COLO829 (cell line): ENCODE results near the gene ATP2A3.

Experiments
- DNase-seq: peaks from one replicate; pipeline ENCODE4 v3.0.0; 2012; ENCODE audit warnings: low spot score

Gene ATP2A3

DNA sequence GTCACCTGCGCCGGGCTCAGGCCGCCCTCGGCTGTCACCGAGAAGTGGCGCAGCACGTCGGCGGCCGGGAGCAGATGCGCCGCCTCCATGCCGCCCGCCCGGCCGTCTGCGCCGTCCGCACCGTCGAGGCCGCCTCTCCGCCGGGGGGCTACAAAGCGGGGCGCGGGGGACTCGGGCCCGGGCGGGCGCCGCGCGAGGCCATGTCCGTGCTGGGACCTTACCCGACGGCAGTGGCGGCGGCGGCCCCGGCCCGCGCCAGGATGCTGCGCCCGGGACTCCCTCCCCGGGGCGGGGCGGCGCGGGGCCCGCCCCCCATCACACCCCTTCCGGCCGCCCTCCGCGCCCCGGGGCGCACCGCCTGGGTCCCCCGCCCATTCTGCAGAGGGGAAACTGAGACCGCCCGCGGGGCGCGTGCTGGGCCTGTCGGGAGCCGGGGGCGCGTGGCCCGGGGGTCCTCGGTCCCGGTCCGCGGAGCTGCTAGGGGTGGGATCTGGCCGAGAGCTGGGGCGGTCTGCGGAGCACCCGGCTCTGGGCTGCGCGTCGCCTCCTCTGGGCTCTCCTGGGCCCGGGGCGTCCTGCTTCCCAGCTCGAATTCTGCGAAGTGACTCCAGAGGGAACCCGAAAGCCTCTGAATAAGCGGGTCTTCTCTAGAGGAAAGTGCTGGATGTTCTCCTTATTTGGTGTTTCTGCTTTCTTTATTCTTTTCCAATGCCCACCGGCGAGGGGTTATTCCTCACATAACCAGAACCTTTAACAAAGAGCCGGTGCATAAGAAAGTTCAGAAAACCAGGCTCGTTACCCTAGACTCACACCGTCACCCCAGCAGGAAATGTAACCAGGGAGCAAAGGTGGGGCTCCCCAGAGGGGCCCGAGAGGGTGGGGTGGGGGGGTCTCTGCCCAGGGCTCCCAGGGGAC is at the start of gene ATP2A3:
TSS of gene ATP2A3 (minus strand) at position 235 of the 915 bp plus-strand sequence. CDS start at position 89, 146 bp downstream.
- no peak for DNase-seq

DNA sequence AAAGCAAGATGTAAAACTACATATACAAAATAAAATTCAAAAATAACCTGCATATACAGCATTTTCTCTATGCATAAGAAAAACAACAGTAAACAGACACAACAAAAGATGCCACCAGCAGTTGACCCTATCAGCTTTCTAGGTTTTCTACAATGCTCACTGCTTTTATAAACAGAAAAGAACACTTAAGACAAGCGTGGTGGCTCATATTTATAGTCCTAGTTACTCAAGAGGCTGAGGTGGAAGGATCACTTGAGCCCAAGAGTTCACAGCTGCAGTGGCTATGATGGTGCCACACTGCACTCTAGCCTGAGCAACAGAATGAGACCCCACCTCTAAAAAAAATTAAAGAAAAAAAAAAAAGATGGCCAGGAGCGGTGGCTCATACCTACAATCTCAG is 46.5 kb upstream of the ATP2A3 start:
- no peak for DNase-seq

DNA sequence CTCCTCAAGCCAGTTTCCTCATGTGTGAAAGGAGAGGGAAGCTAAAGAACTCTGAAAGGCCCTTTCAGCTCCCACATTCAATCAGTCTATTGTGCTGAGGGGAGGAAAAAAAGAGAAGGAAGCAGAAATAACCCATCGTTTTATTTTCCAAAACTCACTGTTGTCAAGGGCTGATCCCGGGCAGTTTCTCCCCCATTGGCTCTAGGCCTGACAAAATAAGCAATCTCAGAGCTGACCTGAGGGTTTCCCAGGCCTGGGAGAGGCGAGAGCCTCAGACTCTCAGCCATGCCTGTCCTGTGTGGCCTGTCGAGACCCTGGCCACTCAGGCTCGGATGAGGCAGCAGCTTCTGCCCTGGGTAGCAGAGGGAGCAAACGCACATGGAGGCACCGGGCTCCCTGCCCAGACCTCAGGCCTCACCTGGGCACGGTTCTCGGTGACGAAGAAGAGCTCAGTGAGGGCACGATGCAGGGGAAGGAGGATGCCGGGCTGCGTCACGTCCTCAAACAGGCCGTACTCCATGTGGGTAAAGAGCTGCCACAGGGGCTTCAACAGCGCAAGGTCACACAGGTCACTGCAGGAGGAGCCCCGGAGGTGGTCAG is 45.0 kb upstream of the ATP2A3 start:
- peak; percentile 28 for DNase-seq

DNA sequence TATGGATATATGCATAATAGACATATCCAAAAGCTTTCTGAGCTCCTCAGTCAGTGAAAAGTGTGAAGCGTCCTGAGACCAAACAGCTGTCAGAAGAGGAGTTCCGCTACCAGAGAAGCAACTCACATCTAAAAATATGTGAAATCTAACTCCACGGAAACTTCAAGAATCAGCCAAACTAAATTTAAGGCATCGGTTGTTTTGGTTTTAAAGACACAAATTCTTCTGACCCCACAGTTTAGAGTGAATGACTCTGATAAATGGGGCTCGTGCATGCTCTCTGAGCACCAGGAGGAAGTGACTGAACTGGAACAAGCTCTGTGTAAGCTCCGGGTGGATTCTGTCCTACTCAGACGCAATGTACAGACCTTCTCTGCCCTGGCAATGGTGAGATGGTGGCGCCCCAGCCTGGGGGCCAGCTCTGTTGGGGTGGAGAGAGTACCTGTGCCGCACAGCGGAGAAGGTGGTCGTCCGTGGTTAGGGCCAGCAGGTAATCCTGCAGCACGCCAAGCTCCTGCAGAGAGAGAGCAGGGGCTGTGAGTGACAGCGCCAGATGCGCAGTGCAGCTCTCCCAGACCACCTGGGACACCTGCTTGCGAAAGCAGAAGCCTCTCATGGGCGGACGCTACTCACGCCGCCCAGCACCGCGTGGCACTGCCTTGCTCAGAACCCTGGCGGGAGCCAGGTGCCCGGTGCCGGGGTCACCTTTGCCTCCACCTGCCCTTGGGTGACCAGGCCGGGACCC is 44.4 kb upstream of the ATP2A3 start:
- no peak for DNase-seq

DNA sequence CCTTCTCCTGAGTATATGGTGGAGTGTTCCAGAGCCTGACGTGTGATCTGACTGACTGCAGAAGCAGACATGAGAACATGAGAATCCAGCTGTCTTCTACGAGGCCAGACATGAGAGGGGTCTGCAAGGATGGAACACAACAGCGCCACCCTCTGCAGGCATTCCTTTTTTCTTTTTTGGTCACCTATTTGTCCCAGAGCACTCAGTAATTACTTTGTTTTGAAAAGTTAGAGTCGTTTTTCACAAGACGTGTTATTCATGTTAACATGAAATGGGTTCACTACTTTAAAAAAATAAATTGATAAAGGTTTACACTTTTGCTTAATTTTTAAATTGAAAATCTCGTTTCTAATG is 43.8 kb upstream of the ATP2A3 start:
- no peak for DNase-seq

DNA sequence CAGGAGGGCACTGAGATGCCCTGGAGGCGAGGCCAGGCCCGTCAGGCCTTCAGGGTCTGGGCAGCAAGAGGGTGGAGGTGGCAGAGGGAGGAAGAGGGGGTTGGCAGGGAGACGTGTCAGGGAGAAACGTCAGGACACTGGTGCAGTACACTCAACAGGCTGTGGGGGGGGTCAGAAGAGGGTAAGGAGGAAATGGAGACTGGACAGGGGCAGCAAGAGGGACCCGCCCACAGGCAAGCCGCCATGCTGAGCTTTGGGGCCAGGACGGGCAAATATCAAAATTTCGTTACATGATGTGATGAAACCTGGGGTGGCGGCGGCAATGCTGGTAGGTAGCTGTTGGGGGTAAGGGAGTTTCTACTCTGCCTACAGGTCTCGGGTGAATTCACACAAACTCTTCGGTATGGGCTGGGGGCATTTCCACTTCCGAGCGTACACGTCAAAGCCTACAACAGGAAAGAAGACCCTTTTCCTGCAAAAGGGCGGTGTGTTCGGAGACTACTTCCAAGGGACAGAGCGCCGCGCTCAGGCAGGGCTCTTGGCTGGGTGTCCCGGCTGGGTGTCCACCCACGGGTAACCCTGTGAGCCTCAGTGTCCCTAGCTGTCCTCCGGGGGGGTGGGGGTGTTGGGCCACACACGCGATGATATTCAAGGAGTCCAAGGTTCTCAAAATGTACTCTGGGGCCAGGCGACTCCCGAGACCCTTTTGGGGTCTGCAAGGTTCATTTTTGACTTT is 43.3 kb upstream of the ATP2A3 start:
- DNase-seq: no peak

DNA sequence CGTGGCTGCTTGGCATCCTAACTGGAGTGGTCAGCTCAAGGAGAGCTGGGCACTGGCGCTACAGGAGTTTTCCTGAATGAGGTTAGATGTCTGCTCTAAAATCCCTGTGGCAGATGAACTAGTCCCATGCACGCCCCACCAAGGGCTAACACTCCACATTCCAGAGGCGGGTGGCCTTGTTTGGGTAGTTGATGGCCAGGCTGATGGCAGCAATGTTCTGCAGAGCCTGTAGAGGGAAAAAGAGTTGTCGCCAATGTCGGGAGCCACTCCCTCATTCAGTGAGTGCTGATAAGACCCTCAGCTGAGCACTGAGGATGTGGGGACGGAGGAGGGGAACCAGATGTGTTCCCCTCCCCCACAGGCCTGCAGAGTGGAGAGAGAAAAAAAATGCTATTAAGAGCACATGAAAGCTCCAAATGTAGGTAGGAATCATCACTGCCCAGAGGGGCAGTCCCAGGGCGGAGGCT is 42.5 kb upstream of the ATP2A3 start:
- no peak for DNase-seq

DNA sequence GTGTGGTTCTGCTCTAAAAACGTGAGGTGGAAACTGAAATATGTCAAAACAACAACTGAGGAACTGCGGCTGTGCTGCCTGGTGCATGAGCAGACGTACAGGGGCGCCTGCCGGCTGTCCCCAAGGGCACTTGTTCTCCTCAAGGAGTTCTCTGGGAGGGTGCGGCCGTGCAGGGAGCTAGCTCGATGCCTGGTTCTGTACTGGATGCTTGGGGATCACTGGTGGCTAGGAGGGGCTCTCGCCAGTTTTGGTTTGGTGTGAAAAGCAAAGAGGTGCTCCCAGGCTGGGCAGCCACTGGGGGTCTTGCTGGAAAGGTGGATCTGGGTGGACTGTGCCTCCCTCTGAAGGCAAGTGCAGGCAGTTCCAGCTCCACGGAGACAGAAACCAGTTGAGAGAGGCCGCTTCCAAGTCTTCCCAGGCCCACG is 41.9 kb upstream of the ATP2A3 start:
- no peak for DNase-seq

DNA sequence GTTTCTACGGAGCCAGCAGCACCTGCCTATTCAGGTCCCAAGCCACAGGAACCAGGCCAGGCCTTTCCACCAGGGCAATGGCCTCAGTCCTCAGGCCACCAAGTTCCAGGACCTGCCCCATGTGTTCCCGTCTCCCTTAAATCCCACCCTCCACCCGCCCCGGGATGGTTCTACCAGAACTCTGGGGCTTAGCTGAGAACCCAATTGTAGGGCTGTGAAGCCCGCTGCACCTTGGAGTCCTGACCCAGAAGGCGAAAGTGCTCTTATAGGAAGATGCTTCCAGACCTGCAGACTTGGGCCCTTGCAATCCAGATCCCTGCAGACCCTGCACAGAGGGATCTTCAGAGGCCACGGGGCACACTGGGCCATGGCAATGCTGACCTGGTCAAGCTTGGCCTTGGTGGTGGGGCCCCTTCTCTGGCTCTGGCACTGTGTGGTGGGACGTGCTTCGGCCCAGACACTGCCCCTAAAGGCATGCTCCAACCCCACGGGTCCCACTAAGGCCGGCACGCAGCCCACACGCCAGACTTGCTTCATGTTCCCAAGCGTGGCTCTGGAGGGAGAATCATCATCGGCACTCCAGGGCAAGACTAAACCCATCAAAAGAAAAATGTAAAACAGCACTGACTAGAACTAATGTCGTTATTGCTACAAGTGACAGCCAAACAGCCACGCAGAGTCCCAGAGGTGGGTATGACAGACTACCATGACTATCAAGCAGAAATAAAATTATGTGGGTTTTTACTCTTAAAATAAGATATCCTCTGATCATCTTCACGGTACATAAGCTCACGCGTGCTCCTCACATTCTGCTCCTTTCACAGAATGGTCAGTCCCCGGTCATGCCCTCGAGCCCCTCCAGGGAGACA is 41.3 kb upstream of the ATP2A3 start:
- no peak for DNase-seq

DNA sequence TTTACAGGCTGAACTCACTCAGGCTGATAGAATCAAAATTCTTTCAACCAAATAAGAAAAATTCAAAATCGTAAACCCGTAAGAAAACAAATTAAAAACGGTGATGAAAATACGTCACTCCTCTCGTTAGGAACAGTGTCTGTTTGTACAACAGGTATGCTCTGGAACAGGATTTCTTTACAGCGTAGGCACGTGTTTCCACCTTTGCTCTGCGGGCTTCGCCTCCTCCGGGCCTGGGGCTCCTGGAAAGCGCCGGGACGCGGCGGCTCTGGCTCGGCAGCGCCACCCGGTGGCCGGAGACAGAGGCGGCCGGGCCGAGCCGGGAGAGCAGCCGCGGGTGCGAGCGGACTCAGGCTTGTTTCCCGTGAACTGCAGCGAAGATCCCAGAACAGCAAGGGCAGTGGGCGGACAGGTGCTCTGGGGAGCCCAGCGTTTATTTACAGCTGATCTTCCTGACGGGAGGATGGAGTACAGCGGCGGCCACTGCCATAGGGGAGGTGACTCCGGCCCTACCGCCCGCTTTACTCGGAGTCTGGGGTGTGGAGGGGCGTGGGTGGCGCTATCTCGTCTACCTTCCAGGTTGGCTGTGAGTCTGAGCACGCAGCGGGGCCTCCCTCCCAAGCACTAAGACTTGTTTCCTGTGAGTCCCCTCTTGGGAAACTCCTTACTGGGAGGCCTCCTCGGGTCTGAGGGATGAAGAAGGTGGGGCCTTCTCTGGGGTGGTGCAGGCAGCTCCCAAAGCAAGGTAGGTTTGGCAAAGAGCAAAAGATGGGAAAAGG is 40.5 kb upstream of the ATP2A3 start:
- no peak for DNase-seq

DNA sequence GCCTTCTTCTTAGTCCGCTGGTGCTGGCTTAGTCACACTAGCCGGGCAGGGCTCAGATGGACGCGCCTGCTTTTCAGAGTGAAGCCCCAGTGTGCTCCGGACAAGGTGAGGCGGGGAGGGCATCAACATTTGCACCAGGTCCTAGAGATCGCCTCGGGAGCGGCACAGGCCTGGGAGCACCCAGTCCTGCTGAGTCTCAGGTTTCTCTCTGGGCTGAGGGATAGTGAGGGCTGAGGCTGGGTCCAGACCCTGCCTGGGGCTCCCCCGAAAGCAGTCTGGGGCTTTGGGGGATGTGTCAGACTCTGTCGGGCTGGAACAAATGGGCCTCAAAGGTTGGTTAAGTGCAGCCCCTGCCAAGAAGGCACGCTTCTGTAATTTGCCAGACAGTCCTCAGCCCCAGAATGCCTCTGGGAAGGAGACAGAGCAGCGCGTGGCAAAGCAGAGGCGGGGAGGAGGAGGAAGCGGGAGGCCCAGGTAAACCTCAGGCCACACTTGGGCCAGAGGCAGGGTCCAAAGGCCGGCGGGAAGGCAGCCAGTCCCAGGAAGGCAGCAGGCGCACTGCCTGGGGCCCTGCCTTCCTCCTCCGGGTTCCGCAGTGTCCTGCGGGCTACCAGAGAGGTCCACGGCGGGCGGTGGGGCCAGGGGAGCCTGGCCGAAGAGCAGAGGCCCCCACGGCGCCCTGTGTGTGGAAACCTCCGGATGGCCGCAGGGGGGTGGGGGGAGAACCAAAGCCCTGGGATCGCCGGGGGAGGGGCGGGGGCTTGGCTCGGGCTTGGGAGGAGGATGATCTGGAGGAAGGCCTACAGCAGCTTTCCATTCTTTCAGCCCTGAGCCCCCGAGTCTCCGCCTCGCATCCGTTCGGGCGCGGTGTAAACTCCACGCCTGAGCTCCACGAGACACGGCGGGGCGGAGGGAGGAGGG is 39.5 kb upstream of the ATP2A3 start:
- no peak for DNase-seq

DNA sequence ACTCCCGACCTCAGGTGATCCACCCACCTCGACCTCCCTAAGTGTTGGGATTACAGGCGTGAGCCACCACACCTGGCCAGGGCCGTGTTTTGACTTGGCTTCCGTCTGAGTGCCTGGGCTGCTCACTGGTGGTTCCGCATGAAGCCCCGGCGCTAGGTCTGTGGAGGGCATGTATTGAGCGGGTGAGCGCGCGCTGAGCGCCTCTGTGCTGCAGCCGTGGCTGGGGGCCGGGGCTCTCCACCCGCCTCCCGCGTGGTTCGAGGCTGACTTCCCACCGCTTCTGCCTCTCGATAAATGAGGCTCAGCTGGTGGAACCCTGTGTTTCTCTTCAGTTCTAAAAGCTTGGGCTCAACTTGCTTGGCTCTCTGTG is 38.9 kb upstream of the ATP2A3 start:
- no peak for DNase-seq

DNA sequence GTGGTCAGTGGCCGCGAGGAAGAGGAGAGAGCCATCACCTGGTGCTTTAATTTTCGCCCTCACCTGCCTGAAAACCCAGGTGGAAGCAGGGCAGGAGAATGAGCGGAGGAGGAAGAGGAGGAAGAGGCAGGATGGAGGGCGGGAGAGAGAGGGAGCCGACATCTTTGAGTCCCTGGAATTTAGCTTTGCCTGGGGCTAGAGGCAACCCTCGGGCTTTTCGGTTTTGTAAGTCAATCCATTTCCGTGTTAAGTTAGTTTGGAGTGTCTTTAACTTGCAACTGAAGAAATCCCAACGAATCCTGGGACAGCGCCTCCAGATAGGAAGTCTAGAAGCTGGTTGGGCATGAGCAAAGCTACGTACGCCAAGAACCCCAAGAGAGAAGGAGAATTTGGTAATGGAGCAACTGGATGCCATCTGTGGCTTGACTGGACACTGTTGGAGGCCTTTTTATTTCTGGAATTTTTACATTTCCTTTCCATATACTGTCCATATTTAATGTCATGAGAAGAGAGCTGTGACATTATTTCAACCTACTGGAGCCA is 36.9 kb upstream of the ATP2A3 start:
- DNase-seq: no peak

DNA sequence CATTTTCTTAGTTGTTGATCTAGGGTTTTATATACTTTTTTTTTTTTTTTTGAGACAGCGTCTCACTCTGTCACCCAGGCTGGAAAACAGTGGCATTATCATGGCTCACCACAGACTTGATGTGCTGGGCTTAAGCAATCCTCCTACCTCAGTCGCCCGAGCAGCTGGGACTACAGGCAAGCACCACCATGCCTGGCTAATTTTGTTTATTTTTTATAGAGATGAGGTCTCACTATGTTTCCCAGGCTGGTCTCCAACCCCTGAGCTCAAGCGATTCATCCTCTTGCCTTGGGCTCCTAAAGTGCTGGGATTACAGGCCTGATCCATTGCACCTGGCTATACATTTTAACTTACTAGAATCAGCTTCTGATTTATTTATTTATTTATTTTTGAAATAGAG is 34.2 kb upstream of the ATP2A3 start:
- DNase-seq: no peak

DNA sequence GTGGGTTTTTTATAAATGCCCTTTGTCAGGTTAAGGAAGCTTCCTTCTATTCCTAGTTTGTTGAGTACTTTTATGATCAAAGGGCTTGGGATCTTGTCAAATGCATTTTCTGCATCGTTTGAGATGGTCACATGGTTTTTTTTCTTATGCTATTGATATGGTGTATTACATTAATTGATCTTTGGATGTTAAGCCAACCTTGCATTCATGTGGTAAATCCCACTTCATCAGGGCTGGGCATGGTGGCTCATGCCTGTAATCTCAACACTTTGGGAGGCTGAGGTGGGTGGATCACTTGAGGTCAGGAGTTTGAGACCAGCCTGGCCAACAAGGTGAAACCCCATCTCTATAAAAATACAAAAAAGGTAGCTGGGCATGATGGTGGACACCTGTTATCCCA is 30.8 kb upstream of the ATP2A3 start:
- no peak for DNase-seq

DNA sequence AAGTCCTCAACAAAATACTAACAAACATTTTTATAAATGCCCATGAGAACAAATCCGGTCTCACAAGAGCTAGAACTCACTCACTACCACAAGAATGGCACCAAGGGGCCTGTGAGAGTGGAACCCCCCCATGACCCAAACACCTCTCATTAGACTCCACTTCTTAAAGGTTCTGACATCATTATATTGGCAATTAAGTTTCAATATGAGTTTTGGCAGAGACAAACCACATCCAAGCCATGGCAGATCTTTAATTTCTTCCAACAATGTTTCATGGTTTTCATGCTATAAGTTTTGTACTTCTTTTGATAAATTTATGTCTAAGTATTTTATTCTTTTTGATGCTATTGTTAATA is 30.0 kb upstream of the ATP2A3 start:
- DNase-seq: no peak

DNA sequence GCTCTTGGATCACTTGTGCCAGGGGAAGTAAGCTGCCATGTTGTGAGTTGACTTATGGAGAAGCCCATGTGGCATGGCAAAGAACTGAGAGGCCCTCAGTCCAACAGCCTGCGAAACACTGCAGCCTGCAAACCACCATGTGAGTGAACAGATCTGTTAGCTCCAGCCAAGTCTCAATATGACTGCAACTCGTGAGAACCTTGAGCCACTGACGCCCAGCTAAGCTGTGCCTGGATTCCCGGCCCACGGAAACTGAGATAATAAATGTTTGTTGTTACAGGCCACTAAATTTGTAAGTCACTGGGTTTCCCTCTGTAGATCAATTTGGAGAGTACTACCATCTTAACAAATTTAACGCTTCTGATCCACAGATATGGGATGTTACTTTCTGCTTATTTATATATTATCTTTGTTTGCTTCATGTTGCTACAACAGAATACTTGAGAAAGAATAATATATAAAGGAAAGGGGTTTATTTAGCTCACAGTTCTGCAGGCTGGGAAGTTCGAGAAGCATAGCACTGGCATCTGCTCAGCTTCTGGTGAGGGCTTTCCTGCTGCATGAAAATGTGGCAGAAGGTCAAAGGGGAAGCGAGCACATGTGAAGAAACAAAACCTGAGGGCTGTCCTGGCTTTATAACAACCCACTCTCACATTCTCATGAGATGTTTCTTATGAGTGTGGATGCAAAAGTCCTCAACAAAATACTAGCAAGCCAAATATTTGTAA is 29.4 kb upstream of the ATP2A3 start:
- no peak for DNase-seq

DNA sequence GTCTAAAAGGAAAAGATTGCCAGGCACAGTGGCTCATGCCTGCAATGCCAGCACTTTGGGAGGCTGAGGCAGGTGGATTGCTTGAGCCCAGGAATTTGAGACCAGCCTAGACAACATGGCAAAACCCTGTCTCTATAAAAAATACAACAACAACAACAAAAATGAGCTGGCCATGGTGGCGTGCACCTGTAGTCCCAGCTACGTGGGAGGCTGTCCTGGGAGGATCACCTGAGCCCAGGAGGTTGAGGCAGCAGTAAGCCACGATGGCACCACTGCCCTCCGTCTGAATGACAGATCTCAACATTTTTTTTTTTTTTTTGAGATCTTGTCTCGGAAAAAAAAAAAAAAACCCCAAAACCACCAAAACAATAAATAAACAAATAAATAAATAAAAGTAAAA is 28.1 kb upstream of the ATP2A3 start:
- DNase-seq: no peak
